AG09319 (cell line): ENCODE data around the gene ZDHHC5.

Experiments
- DNase-seq: peaks from one replicate; pipeline ENCODE4 v3.0.0-alpha.2; 2010; ENCODE audit warnings: low read depth; ENCODE audit errors: extremely low read depth
- CTCF ChIP-seq: IDR thresholded peaks from 2 replicates; pipeline ENCODE4 v1.5.1; 2011; ENCODE audit warnings: low read depth, mild to moderate bottlenecking, inconsistent platforms, low read length, moderate library complexity

The ZDHHC5 gene

GRCh38 chr11:57626895-57627294, 41.0 kb upstream of the ZDHHC5 start:
- TF ChIP-seq CTCF = no peak
- DNase-seq = no peak

GRCh38 chr11:57630171-57630570, 37.7 kb upstream of the ZDHHC5 start:
- DNase-seq = no peak
- TF ChIP-seq CTCF = no peak

GRCh38 chr11:57632116-57632515, 35.8 kb upstream of the ZDHHC5 start:
- DNase-seq = no peak
- no peak for TF ChIP-seq CTCF

GRCh38 chr11:57633394-57634070, 34.4 kb upstream of the ZDHHC5 start:
- TF ChIP-seq CTCF = no peak

GRCh38 chr11:57634311-57634710, 33.6 kb upstream of the ZDHHC5 start:
- no peak for TF ChIP-seq CTCF
- no peak for DNase-seq

More at GRCh38 chr11:57633394-57634070, 34.4 kb upstream of the ZDHHC5 start:
- no peak for DNase-seq

- no peak for TF ChIP-seq CTCF
- DNase-seq = no peak
Observed at GRCh38 chr11:57635246-57635645, 32.7 kb upstream of the ZDHHC5 start.

GRCh38 chr11:57637626-57638004, 30.3 kb upstream of the ZDHHC5 start:
- no peak for DNase-seq
- TF ChIP-seq CTCF = no peak
